ENCODE measurements around the gene DOCK1.
A peak's percentile ranks its signal among the peaks of the same experiment; 100 is the strongest.

Gene DOCK1

DNA sequence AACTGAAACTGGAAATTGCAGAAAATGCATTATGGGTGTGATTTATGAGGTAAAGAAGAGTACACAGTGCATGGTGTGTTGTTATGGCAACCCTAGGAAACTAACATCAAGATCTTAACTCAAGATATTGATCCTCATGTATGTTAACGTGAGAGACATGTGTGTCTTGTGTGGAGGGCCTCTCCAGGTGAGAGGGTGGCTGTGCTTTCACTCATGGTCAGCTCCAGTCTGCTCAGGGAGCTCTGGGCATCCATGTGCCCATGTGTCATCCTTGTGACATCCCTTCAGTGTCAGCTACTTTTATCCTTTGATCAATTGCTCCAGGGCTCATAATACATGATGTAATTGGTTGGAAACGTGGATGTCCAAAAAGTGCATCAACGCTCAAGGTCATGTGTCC, 316.1 kb downstream of the DOCK1 start:
- DNase-seq (ENCODE audit: low spot score) = no peak

- DNase-seq (ENCODE audit: low spot score) = no peak
These were observed 321.8 kb downstream of the DOCK1 start for GRCh38 chr10:127227027-127227426.

GRCh38 chr10:127227663-127228062, 322.4 kb downstream of the DOCK1 start:
- no peak for DNase-seq (ENCODE audit: low spot score)

- DNase-seq (ENCODE audit: low spot score) = no peak
These were observed 323.1 kb downstream of the DOCK1 start for GRCh38 chr10:127228195-127228787.

DNA sequence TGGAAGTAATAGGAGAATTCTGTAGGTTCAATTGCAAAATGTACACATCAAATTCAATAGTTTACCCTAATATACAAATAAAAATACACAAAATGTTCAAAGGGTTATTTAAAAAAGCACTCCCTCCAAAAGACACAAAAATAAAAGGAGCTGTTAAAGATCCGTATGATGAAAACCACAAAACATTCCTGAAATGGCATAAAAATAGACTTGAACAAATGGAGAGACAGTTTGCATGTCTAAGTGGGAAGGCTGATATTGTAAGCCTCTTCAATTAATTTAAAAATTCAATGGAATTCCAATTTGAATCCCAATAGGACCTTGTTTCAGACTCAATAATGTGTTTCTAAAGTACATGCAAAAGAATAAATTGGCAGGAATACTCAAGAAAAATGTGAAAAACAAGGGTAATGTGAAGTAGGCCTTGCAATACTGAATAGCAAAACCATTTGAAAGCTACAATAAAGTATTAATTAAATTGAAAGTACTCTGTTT, 329.1 kb downstream of the DOCK1 start:
- no peak for DNase-seq (ENCODE audit: low spot score)

DNA sequence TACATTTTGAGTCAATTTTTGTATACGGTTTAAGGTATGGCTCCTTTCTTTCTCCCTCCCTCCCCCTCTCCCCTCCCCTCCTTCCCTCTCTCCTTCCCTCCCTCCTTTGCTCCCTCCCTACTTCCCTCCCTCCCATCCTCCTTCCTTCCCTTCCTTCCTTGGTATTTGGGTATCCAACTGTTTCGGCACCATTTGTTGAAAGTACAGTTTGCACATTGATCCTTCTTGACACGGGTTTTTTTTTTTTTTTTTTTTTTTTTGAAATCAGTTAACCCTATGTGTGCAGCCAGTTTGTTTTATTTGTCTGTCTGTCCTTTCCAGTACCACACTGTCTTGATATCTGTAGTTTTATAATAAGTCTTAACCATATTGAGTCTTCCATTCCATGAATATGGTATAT, 331.0 kb downstream of the DOCK1 start:
- no peak for DNase-seq (ENCODE audit: low spot score)

GRCh38 chr10:127242914-127243313, 337.7 kb downstream of the DOCK1 start:
- DNase-seq (ENCODE audit: low spot score) = no peak

DNA sequence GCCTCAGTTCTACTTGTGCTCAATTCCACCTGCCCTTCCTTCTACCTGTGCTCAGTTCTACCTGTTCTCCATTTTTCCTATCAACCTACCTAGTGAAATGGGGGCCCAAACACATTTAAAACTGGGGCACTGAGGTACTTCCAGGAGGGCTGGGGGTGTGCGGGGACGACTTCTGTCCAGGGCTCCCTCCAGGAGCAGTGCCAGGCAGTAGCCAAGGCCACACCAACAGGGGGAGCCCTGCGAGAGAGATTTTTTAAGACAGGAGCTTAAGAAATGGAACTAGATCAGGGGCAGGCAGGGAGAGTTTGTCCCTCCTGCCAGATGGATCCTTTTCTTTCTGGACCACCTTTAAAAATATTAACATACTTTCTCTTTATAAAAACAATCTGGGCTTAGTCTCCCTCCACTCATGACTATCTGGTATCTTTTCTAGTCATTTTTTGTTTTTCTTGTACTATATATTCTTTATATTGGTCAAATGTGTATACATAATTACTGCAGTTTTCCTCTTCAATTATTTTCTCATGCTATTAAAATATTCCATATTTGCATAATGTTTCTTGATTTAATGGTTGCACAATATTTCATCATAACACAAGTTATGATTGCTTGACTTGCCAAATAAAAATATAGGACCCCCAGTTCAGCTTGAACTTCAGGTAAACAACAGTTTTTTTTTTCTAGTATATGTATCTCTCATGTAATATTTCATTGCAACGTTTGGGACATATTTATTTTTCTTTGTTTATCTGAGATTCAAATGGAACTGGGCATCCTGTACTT, 338.5 kb downstream of the DOCK1 start:
- DNase-seq (ENCODE audit: low spot score) = peak; percentile 6

DNA sequence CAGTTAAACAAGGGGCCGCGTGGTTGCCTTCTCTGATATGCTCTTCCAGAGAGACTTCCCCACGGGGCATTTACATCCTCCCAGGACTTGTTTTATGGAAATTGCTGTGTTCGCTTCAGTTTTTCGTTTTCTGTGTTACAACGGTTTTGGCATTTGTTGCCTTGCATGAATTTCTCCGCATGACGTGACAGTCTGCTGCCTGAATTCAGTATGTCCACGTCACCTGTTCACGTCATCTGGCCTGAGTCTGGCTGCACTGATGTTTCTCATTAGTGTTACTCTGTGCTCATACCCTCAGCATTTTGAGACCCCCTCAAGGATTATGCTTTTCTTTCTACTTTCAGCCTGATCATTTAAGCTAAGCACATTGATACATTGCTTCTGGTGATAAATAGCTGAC, 340.2 kb downstream of the DOCK1 start:
- no peak for DNase-seq (ENCODE audit: low spot score)

DNA sequence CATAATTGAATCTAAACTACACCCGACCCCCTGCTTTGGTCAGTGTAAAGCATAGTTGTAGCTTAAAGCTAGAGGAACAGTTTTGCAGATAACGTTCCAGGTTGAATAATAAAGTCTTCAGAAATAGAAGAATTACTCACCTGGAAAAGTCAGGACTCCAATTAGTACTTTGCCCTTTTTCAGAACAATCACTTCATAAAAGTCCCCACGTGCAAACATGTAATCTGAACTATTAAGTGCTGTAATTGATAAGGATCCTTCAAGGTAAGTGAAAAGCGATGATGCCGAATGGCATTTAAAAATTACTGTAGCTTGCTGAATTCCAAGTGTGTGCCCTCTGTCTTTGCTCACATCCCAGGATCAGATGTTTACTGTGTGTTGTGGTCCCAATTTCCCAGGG, 344.8 kb downstream of the DOCK1 start:
- DNase-seq (ENCODE audit: low spot score) = no peak

GRCh38 chr10:127252818-127253217, 347.6 kb downstream of the DOCK1 start:
- DNase-seq (ENCODE audit: low spot score) = no peak

- no peak for DNase-seq (ENCODE audit: low spot score)
These were observed 349.0 kb downstream of the DOCK1 start for GRCh38 chr10:127254276-127254675.

DNA sequence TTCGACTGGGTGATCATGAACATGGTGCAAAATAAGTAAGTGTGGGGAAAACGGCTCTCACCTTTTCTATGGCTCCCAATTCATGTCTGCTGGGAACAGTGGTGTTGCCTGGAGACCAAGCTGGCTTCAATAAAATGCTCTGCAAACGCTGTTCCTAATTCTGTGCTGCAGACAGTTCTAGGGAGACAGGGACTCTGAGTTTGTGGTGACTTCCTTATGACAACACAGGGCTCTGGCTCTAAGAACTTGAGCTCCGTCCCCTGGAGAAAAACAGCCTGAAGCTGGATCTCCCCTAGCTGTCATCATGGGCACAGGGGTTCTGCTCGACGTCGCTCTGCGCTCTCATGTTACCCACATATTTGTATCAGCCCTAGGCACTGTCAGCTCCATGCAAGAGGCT, 352.2 kb downstream of the DOCK1 start:
- no peak for DNase-seq (ENCODE audit: low spot score)

DNA sequence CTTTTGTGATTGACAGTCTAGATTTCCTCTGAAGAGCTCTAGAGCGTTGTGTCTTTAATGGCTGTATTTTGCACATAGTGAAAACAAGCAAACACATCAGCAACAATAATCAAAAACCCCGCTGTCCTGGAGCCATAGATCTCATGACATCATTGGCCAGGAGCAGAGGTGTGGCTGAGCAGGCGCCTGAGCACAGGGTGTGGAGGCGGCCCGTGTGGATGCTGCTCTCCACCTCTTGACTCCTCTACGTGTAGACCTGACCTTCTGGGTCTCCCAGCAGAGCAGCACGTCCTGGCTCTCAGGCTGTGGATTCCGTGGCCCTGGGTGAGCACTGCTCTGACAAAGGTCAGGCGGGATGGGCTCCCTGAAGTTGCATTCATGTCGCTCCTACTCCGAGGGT, 354.1 kb downstream of the DOCK1 start:
- no peak for DNase-seq (ENCODE audit: low spot score)

GRCh38 chr10:127262606-127263005, 357.4 kb downstream of the DOCK1 start:
- no peak for DNase-seq (ENCODE audit: low spot score)

- DNase-seq (ENCODE audit: low spot score) = no peak
These were observed 360.1 kb downstream of the DOCK1 start for GRCh38 chr10:127265288-127265687.

DNA sequence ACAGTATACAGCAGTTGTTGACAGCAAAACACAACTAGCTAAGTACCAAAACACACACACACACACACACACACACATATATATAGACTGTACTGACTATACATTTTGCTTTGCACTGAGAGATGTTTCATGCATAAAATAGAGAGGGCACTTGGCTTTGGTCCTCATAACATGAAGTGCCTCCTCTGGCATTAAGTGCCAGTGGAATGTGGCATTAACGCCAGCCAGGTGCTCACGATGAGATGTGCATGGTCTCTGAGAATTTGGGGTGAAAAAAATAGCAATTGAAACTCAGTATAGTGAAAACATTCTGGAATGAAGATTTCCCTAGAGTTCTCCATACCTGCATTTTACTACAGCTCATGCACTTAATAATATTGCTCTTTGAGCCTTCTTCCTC, 361.2 kb downstream of the DOCK1 start:
- no peak for DNase-seq (ENCODE audit: low spot score)

GRCh38 chr10:127267442-127267841, 362.2 kb downstream of the DOCK1 start:
- no peak for DNase-seq (ENCODE audit: low spot score)

- no peak for DNase-seq (ENCODE audit: low spot score)
These were observed 366.8 kb downstream of the DOCK1 start for GRCh38 chr10:127272076-127272475.

DNA sequence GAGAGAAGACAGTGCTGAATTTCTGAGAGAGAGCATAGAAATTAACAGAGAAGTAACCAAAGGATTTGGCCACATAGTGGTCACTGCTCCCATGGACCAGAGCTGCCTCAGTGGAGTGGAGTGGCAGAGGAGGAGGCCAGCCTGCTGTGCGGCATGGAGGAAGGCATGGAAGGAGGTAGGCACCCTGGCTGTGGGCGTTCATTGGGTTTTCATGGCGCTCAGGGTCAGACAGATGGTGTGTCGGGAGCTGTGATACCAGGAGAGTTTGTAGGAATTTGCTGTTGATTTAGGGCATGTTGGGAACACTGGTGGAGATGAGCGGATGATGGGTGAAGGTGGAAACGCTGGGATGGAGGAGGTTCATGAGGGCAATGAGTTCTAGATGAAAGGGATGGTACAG, 370.0 kb downstream of the DOCK1 start:
- no peak for DNase-seq (ENCODE audit: low spot score)

DNA sequence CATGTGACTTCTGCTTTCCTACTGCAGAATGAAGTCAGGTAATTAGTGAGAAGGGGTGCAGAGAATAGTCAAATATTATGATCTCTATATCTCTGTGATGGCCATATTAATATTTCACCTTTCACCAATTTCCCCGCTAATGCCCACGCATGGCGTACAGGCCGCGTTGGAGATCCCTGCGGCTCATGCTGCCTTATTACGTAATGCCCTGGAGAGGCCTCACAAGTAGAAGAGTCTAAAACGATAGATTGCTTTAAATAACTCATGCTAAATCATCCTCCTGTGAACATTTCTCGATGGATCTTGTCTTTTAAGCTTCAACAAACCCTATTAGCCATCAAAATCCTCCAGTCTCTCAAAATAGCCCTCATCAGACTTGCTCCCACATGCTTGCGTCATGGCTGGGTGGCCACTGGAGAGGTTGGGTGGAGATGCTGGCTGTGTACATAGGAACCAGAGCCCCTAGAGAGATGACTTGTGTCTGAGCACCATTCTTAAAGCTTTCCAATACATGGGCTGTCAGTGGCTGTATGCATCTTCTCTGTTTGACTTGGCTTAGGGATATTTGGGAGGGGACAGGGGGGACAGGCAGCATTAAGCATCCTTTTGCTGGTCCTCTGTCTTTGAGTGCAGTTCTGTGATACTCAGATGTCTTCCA, 370.7 kb downstream of the DOCK1 start:
- DNase-seq (ENCODE audit: low spot score) = no peak

GRCh38 chr10:127276794-127277462, 371.7 kb downstream of the DOCK1 start:
- DNase-seq (ENCODE audit: low spot score) = no peak

DNA sequence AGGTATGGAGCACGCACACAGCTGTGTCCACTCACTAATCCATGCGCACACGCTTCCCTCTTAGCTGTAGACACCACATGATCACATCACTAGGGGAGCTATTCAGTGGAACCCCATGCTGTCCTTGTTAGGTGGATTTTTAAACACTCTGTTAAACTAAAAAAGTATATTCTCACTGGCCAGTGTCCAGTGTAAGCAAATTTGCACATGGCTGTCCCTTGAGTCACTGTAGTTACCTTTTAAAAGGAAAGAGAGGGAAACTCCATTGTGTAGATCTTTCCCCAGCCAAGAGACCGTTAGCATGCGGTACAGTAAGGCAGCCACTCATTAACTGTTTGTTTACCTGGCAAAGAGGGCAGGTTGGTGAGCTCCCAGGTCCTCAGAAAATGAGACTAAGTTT, 372.8 kb downstream of the DOCK1 start:
- no peak for DNase-seq (ENCODE audit: low spot score)
